H9 (cell line): Measurements from ENCODE around the gene NHS. TPM values are rescaled to one million over a fixed set of nuclear protein-coding genes. Genes with fewer than 3 reads are reported as not detected.

Experiments used
- DNase-seq: peaks from one replicate; pipeline ENCODE4 v3.0.0-alpha.2; 2017
- H2AFZ ChIP-seq: one replicate; pipeline ENCODE4 v1.6.1; 2013; ENCODE audit warnings: mild to moderate bottlenecking, low read length, control low read depth, moderate library complexity
- H2AK5ac ChIP-seq: 2 replicates; pipeline ENCODE4 v1.6.1; 2013; ENCODE audit warnings: low read length, control low read depth, mixed read lengths; ENCODE audit not compliant: insufficient read length
- H2BK120ac ChIP-seq: one replicate; pipeline ENCODE4 v1.6.1; 2013; ENCODE audit warnings: low read depth, mild to moderate bottlenecking, low read length, control low read depth, inconsistent platforms; ENCODE audit not compliant: poor library complexity, severe bottlenecking
- H2BK12ac ChIP-seq: 2 replicates; pipeline ENCODE4 v1.6.1; 2013; ENCODE audit warnings: low read length, control low read depth, mixed read lengths, low read depth; ENCODE audit not compliant: insufficient read length
- H2BK15ac ChIP-seq: 2 replicates; pipeline ENCODE4 v1.6.1; 2013; ENCODE audit warnings: low read depth, low read length, control low read depth
- H2BK20ac ChIP-seq: one replicate; pipeline ENCODE4 v1.6.1; 2013; ENCODE audit warnings: low read depth, mild to moderate bottlenecking, low read length, control low read depth, inconsistent platforms; ENCODE audit not compliant: poor library complexity, severe bottlenecking
- H2BK5ac ChIP-seq: 2 replicates; pipeline ENCODE4 v1.6.1; 2013; ENCODE audit warnings: low read length, control low read depth, mixed read lengths; ENCODE audit not compliant: insufficient read length
- H3K14ac ChIP-seq: 2 replicates; pipeline ENCODE4 v1.6.1; 2013; ENCODE audit warnings: low read length, control low read depth; ENCODE audit not compliant: insufficient read depth
- H3K18ac ChIP-seq: 2 replicates; pipeline ENCODE4 v1.6.1; 2013; ENCODE audit warnings: low read depth, mild to moderate bottlenecking, mixed read lengths, low read length, control low read depth; ENCODE audit not compliant: insufficient read length
- H3K23ac ChIP-seq: 2 replicates; pipeline ENCODE4 v1.6.1; 2013; ENCODE audit warnings: low read length, control low read depth, mixed read lengths, low read depth; ENCODE audit not compliant: insufficient read length
- H3K23me2 ChIP-seq: 2 replicates; pipeline ENCODE4 v1.6.1; 2013; ENCODE audit warnings: low read depth, mild to moderate bottlenecking, mixed read lengths, low read length, control low read depth; ENCODE audit not compliant: insufficient read length, poor library complexity, severe bottlenecking
- H3K27ac ChIP-seq: 2 replicates; pipeline ENCODE4 v1.5.1; 2013; ENCODE audit warnings: low read length, control low read depth, mixed read lengths, low read depth; ENCODE audit not compliant: insufficient read length
- H3K27me3 ChIP-seq: 2 replicates; pipeline ENCODE4 v1.6.1; 2013; ENCODE audit warnings: low read length, control low read depth, inconsistent platforms; ENCODE audit not compliant: insufficient read depth
- H3K4ac ChIP-seq: 2 replicates; pipeline ENCODE4 v1.6.1; 2013; ENCODE audit warnings: low read depth, mild to moderate bottlenecking, control low read depth, inconsistent platforms, low read length, moderate library complexity
- H3K4me1 ChIP-seq: 2 replicates; pipeline ENCODE4 v1.6.1; 2013; ENCODE audit warnings: low read length, control low read depth, inconsistent platforms; ENCODE audit not compliant: insufficient read depth
- H3K4me2 ChIP-seq: 2 replicates; pipeline ENCODE4 v1.6.1; 2013; ENCODE audit warnings: low read length, control low read depth, mixed read lengths; ENCODE audit not compliant: insufficient read length, insufficient read depth
- H3K56ac ChIP-seq: 2 replicates; pipeline ENCODE4 v1.6.1; 2013; ENCODE audit warnings: low read depth, mild to moderate bottlenecking, mixed read lengths, low read length, control low read depth; ENCODE audit not compliant: insufficient read length
- H3K79me1 ChIP-seq: 2 replicates; pipeline ENCODE4 v1.6.1; 2013; ENCODE audit warnings: low read depth, mild to moderate bottlenecking, moderate library complexity, low read length, control low read depth, inconsistent platforms; ENCODE audit not compliant: insufficient read depth, poor library complexity, severe bottlenecking
- H3K79me2 ChIP-seq: 2 replicates; pipeline ENCODE4 v1.6.1; 2013; ENCODE audit warnings: low read length, control low read depth, inconsistent platforms; ENCODE audit not compliant: insufficient read depth
- H3K9ac ChIP-seq: 2 replicates; pipeline ENCODE4 v1.6.1; 2013; ENCODE audit warnings: low read length, control low read depth, mixed read lengths; ENCODE audit not compliant: insufficient read length; ENCODE audit errors: extremely low read depth
- H3K9me3 ChIP-seq: one replicate; pipeline ENCODE4 v1.6.1; 2013; ENCODE audit warnings: low read depth, low read length, inconsistent platforms; ENCODE audit not compliant: control insufficient read depth
- H3T11ph ChIP-seq: one replicate; pipeline ENCODE4 v1.6.1; 2013; ENCODE audit warnings: mild to moderate bottlenecking, low read length, control low read depth, inconsistent platforms
- H4K20me1 ChIP-seq: one replicate; pipeline ENCODE4 v1.6.1; 2013; ENCODE audit not compliant: control insufficient read depth, insufficient read length, insufficient read depth
- H4K5ac ChIP-seq: 2 replicates; pipeline ENCODE4 v1.6.1; 2013; ENCODE audit warnings: low read depth, mild to moderate bottlenecking, mixed read lengths, low read length, control low read depth; ENCODE audit not compliant: insufficient read length
- H4K8ac ChIP-seq: replicated peaks from 2 replicates; pipeline ENCODE4 v1.6.1; 2013; ENCODE audit warnings: low read length, control low read depth, mixed read lengths, low read depth; ENCODE audit not compliant: insufficient read length
- H4K91ac ChIP-seq: 2 replicates; pipeline ENCODE4 v1.6.1; 2013; ENCODE audit warnings: low read depth, mild to moderate bottlenecking, moderate library complexity, mixed read lengths, low read length, control low read depth; ENCODE audit not compliant: insufficient read length
- H3K27ac Mint-ChIP-seq, 3 experiments: 2 replicates in 2 of 3; 3 replicates in 1 of 3; pipeline ENCODE4 v1.8.0; 2020 to 2021; ENCODE audit warnings: mixed read lengths in 3 of 3, mild to moderate bottlenecking in 1 of 3, moderate library complexity in 1 of 3
- H3K27me3 Mint-ChIP-seq: 2 replicates; pipeline ENCODE4 v1.8.0; 2021; ENCODE audit warnings: low read depth, mild to moderate bottlenecking, moderate library complexity, mixed read lengths
- H3K36me3 Mint-ChIP-seq, 3 experiments: 2 replicates in 2 of 3; 3 replicates in 1 of 3; pipeline ENCODE4 v1.8.0; 2020 to 2021; ENCODE audit warnings: low read depth in 3 of 3, mixed read lengths in 3 of 3; ENCODE audit not compliant: insufficient read depth in 1 of 3
- H3K4me1 Mint-ChIP-seq, 2 experiments: 2 replicates each; pipeline ENCODE4 v1.8.0; 2020; ENCODE audit warnings: mixed read lengths in 2 of 2
- H3K4me3 Mint-ChIP-seq, 2 experiments: 2 replicates in 1 of 2; 3 replicates in 1 of 2; pipeline ENCODE4 v1.8.0; 2020 to 2021; ENCODE audit warnings: mild to moderate bottlenecking in 2 of 2, mixed read lengths in 2 of 2, moderate library complexity in 1 of 2
- H3K9me3 Mint-ChIP-seq, 2 experiments: 2 replicates in 1 of 2; 3 replicates in 1 of 2; pipeline ENCODE4 v1.8.0; 2020; ENCODE audit warnings: mild to moderate bottlenecking in 2 of 2, mixed read lengths in 2 of 2, moderate library complexity in 1 of 2
- WGBS: extraction: QIAGEN DNeasy Blood & Tissue Kit; methylation state at CpG from one replicate; pipeline ENCODE4 v1.1.7; 2013; ENCODE audit warnings: missing lambda C conversion rate, low lambda C conversion rate, mixed read lengths; ENCODE audit not compliant: insufficient read length; ENCODE audit errors: extremely low coverage; 5-methylcytosine and 5-hydroxymethylcytosine counted together
- total RNA-seq: library from RNA; stranded (reverse); gene quantifications from 2 replicates; pipeline ENCODE4 v1.2.1, GENCODE V29; 2021
- TF ChIP-seq, protein P1 (sequence below): fragments of 200-600 bp; sonication (generic); conservative IDR thresholded peaks from 3 replicates; pipeline ENCODE4 v1.8.0; 2021; ENCODE audit warnings: antibody characterized with exemption, mild to moderate bottlenecking

The NHS gene
- total RNA-seq, 1 experiment from 2014 or later: 8.7 TPM

DNA sequence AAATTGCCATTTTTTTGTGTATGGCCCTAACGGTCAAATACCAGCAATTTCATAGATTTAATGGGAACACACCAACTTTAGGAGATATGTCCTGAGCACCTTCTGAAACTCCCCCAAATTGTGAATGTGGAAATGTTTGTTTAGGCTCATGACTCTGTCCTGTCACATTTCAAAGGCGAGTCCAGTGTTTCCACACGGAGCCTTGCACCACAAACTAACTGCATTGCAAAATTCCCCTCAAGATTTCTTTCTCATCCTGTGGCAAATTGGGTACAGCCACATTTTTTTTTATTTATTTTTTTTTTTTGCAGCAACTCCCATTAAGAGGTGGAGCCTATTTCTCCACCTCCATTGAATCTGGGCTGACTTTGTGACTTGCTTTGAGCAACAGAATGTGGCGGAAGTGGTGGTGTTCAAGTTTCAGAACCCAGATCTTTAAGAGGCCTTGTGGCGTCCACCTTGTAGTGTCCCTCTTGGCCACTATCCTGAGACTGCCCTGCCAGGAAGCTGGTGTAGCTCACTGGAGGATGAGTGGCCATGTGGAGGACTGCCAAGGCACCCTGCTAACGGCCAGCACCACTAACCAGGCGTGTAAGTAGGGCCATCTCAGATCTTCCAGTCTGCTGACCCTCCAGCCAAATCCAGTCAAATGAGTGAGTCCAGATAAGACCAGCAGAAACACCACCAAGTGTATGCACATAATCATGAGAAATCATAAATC, 189.8 kb downstream of the NHS start:
- no peaks in the 10 kb centered on the region for H3K79me1 ChIP-seq
- peaks cover 3% of the 10 kb centered on the region in 2 experiments; a peak in 2 of 5 replicates for H3K9me3 Mint-ChIP-seq

More for the DNA sequence above, 189.8 kb downstream of the NHS start:
- no peak overlapping the region for H2BK15ac ChIP-seq
- H2AK5ac ChIP-seq: no peak overlapping the region
- H3K23me2 ChIP-seq: no peaks in the 10 kb centered on the region
- Mint-ChIP-seq H3K27ac (no peak overlapping the region), H3K27me3 (peaks cover 2% of the 10 kb centered on the region; the same call in 1 of the 2 replicates), H3K4me1 (peaks cover 29% of the 10 kb centered on the region in 2 experiments), H3K36me3 (peaks cover 0 to 3% (median 0%) of the 10 kb centered on the region in 3 experiments; a peak in 2 of 7 replicates), H3K4me3 (no peak overlapping the region)
- H3K9me3 ChIP-seq: peaks cover 5% of the 10 kb centered on the region
- H4K8ac ChIP-seq: no peak overlapping the region
- no peak overlapping the region for H3T11ph ChIP-seq
- TF ChIP-seq, protein P1, sequence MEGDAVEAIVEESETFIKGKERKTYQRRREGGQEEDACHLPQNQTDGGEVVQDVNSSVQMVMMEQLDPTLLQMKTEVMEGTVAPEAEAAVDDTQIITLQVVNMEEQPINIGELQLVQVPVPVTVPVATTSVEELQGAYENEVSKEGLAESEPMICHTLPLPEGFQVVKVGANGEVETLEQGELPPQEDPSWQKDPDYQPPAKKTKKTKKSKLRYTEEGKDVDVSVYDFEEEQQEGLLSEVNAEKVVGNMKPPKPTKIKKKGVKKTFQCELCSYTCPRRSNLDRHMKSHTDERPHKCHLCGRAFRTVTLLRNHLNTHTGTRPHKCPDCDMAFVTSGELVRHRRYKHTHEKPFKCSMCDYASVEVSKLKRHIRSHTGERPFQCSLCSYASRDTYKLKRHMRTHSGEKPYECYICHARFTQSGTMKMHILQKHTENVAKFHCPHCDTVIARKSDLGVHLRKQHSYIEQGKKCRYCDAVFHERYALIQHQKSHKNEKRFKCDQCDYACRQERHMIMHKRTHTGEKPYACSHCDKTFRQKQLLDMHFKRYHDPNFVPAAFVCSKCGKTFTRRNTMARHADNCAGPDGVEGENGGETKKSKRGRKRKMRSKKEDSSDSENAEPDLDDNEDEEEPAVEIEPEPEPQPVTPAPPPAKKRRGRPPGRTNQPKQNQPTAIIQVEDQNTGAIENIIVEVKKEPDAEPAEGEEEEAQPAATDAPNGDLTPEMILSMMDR: no peak
- H2BK12ac ChIP-seq: no peak overlapping the region
- H2AFZ ChIP-seq: no peak overlapping the region
- H3K4ac ChIP-seq: no peak overlapping the region
- no peaks in the 10 kb centered on the region for H3K79me2 ChIP-seq
- H3K56ac ChIP-seq: no peak overlapping the region
- no peak overlapping the region for H3K4me2 ChIP-seq
- no peak overlapping the region for H2BK5ac ChIP-seq
- H3K4me1 ChIP-seq: no peaks in the 10 kb centered on the region; the same call in 1 of the 2 replicates
- H3K23ac ChIP-seq: no peak overlapping the region
- no peak overlapping the region for H4K5ac ChIP-seq
- H3K18ac ChIP-seq: no peak overlapping the region
- DNase-seq: no peak
- H4K20me1 ChIP-seq: no peaks in the 10 kb centered on the region
- H2BK20ac ChIP-seq: no peak overlapping the region
- H3K9ac ChIP-seq: no peak overlapping the region
- H2BK120ac ChIP-seq: no peak overlapping the region
- no peak overlapping the region for H3K27ac ChIP-seq
- H3K27me3 ChIP-seq: no peaks in the 10 kb centered on the region
- no CpG with 5 or more reads among the region's 7 CpGs for whole genome bisulfite sequencing
- no peak overlapping the region for H4K91ac ChIP-seq
- H3K14ac ChIP-seq: no peak overlapping the region; the same call in 1 of the 2 replicates
